ENCODE results near the gene SYNC. TPM values are rescaled to one million over a fixed set of nuclear protein-coding genes. Genes with fewer than 3 reads are reported as not detected.

Gene SYNC
- total and polyA plus RNA-seq, 9 of the 15 experiments (the other 6 are each of a cell fraction or from before 2014, with no cell fraction given), result 0.49 to 1.1 (median 0.87) TPM

- no peak for TF ChIP-seq TAF9B (IDR thresholded peaks at IDR 0.05; ENCODE audit: partially characterized antibody)
- no peak for TF ChIP-seq BCL6 (CRISPR knock-in tag; IDR thresholded peaks at IDR 0.05)
- TF ChIP-seq, protein P1, sequence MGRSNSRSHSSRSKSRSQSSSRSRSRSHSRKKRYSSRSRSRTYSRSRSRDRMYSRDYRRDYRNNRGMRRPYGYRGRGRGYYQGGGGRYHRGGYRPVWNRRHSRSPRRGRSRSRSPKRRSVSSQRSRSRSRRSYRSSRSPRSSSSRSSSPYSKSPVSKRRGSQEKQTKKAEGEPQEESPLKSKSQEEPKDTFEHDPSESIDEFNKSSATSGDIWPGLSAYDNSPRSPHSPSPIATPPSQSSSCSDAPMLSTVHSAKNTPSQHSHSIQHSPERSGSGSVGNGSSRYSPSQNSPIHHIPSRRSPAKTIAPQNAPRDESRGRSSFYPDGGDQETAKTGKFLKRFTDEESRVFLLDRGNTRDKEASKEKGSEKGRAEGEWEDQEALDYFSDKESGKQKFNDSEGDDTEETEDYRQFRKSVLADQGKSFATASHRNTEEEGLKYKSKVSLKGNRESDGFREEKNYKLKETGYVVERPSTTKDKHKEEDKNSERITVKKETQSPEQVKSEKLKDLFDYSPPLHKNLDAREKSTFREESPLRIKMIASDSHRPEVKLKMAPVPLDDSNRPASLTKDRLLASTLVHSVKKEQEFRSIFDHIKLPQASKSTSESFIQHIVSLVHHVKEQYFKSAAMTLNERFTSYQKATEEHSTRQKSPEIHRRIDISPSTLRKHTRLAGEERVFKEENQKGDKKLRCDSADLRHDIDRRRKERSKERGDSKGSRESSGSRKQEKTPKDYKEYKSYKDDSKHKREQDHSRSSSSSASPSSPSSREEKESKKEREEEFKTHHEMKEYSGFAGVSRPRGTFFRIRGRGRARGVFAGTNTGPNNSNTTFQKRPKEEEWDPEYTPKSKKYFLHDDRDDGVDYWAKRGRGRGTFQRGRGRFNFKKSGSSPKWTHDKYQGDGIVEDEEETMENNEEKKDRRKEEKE (IDR thresholded peaks at IDR 0.05; ENCODE audit: borderline replicate concordance in 1 of 2, control insufficient read depth in 1 of 2, low read depth in 2 of 2, low read length in 1 of 2), result no peak
- TF ChIP-seq RBBP5 (IDR thresholded peaks at IDR 0.05; ENCODE audit: borderline replicate concordance, insufficient read depth, low read length, poor library complexity, severe bottlenecking), result no peak
- TF ChIP-seq SPI1 (IDR thresholded peaks at IDR 0.05; ENCODE audit: borderline replicate concordance, low read depth, low read length), result peak; percentile 58; the same call in 1 of the 2 replicates
- TF ChIP-seq MEF2D (tag; conservative IDR thresholded peaks at IDR 0.05; ENCODE audit: low read depth), result no peak
- no peak for TF ChIP-seq ZBTB11 (CRISPR knock-in tag; IDR thresholded peaks at IDR 0.05)
- TF ChIP-seq DPF2 (IDR thresholded peaks at IDR 0.05), result peak; percentile 39; the same call in 1 of the 2 replicates
- TF ChIP-seq PRPF4 (IDR thresholded peaks at IDR 0.05; ENCODE audit: insufficient read depth, low read depth, low read length, poor library complexity, severe bottlenecking), result no peak
- TF ChIP-seq JUN (IDR thresholded peaks at IDR 0.05; ENCODE audit: borderline replicate concordance, low read depth, low read length), result peak; percentile 45; the same call in 1 of the 2 replicates
- no peak for TF ChIP-seq JUN (CRISPR knock-in tag; IDR thresholded peaks at IDR 0.05; ENCODE audit: borderline replicate concordance)
- no peak for TF ChIP-seq TCF7L2 (IDR thresholded peaks at IDR 0.05; ENCODE audit: low read depth, low read length)
- TF ChIP-seq TCF7 (IDR thresholded peaks at IDR 0.05; ENCODE audit: borderline replicate concordance), result no peak
- peak; percentile 40; the same call in 1 of the 2 replicates for TF ChIP-seq CREM (IDR thresholded peaks at IDR 0.05; ENCODE audit: low read depth)
- peak; percentile 54; the same call in 1 of the 2 replicates for TF ChIP-seq PHF8 (IDR thresholded peaks at IDR 0.05; ENCODE audit: borderline replicate concordance, low read length)
- TF ChIP-seq SRF (CRISPR knock-in tag; IDR thresholded peaks at IDR 0.05), result 0 out of 4 replicates have a peak, but pooled peaks of 1 of the 2 experiments have one; percentile 10
- TF ChIP-seq RAD21 (CRISPR knock-in tag; conservative IDR thresholded peaks at IDR 0.05 in 1 of 2, IDR thresholded peaks at IDR 0.05 in 1 of 2), result peak in 1 of 2 experiments; percentile 22; a peak in 2 of 4 replicates
Measured at GRCh38 chr1:32716312-32717148, 14.0 kb upstream of the SYNC start (continued).

Data from K562 (cell line).